GM12874 (cell line): ENCODE data around the gene OR51E2.

Experiments used
- CTCF ChIP-seq: IDR thresholded peaks from 2 replicates; pipeline ENCODE4 v1.5.1; 2011; ENCODE audit warnings: low read depth, mild to moderate bottlenecking, control low read depth, low read length, moderate library complexity; ENCODE audit not compliant: insufficient read depth

Gene OR51E2

GRCh38 chr11:4704054-4704789, 6.6 kb upstream of the OR51E2 start, which contains the start of gene MMP26:
Gene MMP26, plus strand, starts transcription at chr11:4704784.
- TF ChIP-seq CTCF, result no peak

GRCh38 chr11:4700436-4700820, 2.8 kb upstream of the OR51E2 start:
- TF ChIP-seq CTCF, result no peak

GRCh38 chr11:4699697-4700435, 2.2 kb upstream of the OR51E2 start:
- TF ChIP-seq CTCF, result no peak

GRCh38 chr11:4695442-4695841, 2.2 kb downstream of the OR51E2 start:
- TF ChIP-seq CTCF, result no peak

GRCh38 chr11:4684631-4685285, 12.9 kb downstream of the OR51E2 start:
- no peak for TF ChIP-seq CTCF

- no peak for TF ChIP-seq CTCF
Measured at GRCh38 chr11:4682623-4683419, 14.8 kb downstream of the OR51E2 start.
